Measurements from ENCODE around the gene SCIMP.
"Not testable (repeated sequence)": the region's sequence is repeated elsewhere in the genome, so short reads cannot be mapped to it uniquely, and the experiment has no call there.

SCIMP gene

DNA sequence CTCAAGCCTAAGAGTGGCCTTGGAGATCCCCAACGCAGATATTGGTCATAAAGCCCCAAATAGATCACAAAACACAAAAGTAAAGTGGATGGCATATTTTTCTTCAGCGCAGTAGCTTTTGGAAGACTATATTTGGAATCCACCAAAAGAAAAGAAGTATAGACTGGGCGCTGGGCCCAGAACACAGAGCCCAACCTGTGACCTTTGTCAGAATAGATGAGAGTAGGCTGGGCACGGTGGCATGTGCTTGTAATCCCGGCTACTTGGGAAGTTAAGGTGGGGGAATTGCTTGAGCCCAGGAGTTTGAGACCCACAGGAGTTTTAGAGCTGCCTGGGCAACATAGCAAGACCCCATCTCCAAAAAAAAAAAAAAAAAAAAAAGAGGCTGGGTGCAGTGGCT lies 14.6 kb downstream of the SCIMP start:
- no peak for DNase-seq (ENCODE audit: low read depth)
- TF ChIP-seq, protein P1, sequence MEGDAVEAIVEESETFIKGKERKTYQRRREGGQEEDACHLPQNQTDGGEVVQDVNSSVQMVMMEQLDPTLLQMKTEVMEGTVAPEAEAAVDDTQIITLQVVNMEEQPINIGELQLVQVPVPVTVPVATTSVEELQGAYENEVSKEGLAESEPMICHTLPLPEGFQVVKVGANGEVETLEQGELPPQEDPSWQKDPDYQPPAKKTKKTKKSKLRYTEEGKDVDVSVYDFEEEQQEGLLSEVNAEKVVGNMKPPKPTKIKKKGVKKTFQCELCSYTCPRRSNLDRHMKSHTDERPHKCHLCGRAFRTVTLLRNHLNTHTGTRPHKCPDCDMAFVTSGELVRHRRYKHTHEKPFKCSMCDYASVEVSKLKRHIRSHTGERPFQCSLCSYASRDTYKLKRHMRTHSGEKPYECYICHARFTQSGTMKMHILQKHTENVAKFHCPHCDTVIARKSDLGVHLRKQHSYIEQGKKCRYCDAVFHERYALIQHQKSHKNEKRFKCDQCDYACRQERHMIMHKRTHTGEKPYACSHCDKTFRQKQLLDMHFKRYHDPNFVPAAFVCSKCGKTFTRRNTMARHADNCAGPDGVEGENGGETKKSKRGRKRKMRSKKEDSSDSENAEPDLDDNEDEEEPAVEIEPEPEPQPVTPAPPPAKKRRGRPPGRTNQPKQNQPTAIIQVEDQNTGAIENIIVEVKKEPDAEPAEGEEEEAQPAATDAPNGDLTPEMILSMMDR (IDR thresholded peaks at IDR 0.05; ENCODE audit: low read length, missing control alignments) = no peak
- no peak overlapping the region for H3K4me3 ChIP-seq (replicated peaks; ENCODE audit: low read depth, low read length)

DNA sequence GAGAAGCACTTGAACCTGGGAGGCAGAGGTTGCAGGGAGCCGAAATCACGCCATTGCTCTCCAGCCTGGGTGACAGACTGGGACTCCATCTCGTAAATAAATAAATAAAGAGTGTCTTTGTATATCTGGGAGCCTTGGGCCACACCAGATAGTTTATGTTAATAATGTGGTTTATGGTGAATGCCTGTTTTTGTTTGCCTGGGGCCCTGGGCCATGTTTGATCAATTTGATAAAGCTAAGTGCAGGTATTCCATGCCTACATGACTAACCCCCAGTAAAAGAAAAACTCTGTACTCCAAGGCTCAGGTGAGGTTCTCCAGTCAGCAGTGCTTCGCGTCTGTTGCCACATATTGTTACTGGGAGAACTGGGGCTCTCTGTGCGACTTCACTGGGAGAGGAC lies 15.1 kb downstream of the SCIMP start:
- TF ChIP-seq, protein P1 (IDR thresholded peaks at IDR 0.05; ENCODE audit: low read length, missing control alignments) = no peak
- DNase-seq (ENCODE audit: low read depth) = no peak
- no peak overlapping the region for H3K4me3 ChIP-seq (replicated peaks; ENCODE audit: low read depth, low read length)

DNA sequence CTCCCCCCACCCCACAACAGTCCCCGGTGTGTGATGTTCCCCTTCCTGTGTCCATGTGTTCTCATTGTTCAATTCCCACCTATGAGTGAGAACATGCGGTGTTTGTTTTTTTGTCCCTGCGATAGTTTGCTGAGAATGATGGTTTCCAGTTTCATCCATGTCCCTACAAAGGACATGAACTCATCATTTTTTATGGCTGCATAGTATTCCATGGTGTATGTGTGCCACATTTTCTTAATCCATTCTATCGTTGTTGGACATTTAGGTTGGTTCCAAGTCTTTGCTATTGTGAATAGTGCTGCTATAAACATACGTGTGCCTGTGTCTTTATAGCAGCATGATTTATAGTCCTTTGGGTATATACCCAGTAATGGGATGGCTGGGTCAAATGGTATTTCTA lies 17.1 kb downstream of the SCIMP start:
- H3K4me3 ChIP-seq (replicated peaks; ENCODE audit: low read depth, low read length); DNase-seq (ENCODE audit: low read depth): not testable (repeated sequence)

DNA sequence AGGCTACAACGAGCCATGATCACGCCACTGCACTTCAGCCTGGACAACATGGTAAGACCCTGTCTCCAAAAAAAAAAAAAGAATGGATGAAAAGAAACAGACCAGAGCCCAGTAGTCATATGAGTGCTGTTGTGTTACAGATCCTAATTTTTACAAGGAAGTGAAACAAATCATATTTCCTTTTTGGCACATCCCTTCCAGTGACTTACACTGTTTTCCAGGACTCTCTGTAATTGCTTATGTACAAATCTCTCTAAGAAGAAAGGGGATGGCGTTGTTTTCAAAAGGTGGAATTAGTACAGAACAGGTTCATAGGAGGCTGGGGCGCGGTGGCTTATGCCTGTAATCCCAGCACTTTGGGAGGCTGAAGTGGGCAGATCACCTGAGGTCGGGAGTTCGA lies 23.2 kb downstream of the SCIMP start:
- no peak overlapping the region for H3K4me3 ChIP-seq (replicated peaks; ENCODE audit: low read depth, low read length)
- no peak for DNase-seq (ENCODE audit: low read depth)
- TF ChIP-seq, protein P1 (IDR thresholded peaks at IDR 0.05; ENCODE audit: low read length, missing control alignments) = no peak

DNA sequence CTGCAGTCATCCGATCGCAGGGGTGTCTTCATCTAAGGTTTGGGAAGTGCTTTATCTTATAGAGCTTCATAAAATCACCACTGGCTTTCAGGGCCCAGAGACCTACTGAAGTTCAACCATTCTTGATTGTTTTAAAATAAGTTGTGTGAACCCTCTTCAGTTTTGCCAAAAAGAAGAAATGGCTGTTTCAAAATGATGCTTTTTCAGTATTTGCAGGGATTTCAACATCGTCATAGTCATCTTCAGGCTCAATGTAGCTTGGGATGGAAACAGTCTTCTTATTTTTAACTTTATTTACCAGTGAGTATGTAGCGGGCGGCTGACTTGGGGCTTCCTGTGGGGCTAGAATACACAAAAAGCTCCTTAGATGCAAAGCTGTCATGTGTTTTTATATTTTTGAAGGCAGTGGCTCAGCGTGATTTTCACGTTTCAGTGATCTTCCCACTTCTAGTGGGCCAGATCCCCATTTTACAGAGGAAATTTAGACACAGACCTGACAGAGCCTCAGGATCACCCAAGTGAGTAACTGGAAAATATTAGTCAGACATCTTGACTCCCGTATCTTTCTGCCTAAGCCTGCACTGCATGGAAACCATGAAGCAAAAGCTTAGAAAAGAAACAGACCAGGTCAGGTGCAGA lies 23.9 kb downstream of the SCIMP start:
- no peak overlapping the region for H3K4me3 ChIP-seq (replicated peaks; ENCODE audit: low read depth, low read length)
- TF ChIP-seq, protein P1 (IDR thresholded peaks at IDR 0.05; ENCODE audit: low read length, missing control alignments) = no peak
- no peak for DNase-seq (ENCODE audit: low read depth)

DNA sequence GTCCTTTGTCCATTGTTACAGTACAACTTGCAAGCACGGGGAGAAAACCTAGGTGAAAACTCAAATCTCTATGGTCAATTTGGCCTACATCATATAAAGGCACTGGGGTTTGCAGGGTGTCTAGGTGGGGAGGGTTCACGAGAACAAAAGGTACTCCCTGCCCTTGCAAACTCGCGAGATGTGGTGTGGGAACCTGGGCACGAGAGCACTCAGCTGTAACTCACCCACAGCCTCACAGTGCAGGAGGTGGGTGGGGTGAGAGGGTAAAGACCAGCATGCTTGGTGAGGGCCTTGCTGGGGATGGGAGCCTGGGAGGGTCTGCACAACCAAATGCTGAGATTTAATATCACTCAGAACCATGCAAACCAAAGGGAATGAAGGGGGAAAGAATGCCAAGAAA lies 24.6 kb downstream of the SCIMP start:
- TF ChIP-seq, protein P1 (IDR thresholded peaks at IDR 0.05; ENCODE audit: low read length, missing control alignments) = no peak
- H3K4me3 ChIP-seq (replicated peaks; ENCODE audit: low read depth, low read length) = no peak overlapping the region
- no peak for DNase-seq (ENCODE audit: low read depth)

DNA sequence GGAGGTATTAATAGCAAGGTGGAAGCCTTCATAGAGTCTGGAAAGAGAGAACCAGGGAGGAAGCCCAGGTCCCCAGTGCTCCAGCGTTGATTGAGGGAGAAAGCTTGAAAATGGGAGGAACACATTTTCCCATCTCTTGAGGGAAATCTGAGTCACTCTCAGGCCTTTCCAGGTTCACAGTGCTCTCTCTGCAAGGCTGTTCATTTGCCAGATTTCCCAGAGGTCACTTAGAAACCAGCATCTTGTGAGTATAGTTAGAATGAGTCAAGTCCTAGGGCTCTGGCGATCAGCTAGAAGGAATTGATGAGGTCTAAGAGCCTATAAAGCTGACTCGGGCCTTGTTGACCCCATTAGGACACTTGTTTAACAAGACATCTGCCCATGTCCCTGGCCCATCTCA lies 25.3 kb downstream of the SCIMP start:
- no peak for DNase-seq (ENCODE audit: low read depth)
- TF ChIP-seq, protein P1 (IDR thresholded peaks at IDR 0.05; ENCODE audit: low read length, missing control alignments) = no peak
- H3K4me3 ChIP-seq (replicated peaks; ENCODE audit: low read depth, low read length) = no peak overlapping the region
